ENCODE results near the gene RASSF4.

- no peak for TF ChIP-seq CTCF (IDR thresholded peaks at IDR 0.05)
- no peak for TF ChIP-seq POLR2A (IDR thresholded peaks at IDR 0.05)
Measured at GRCh38 chr10:44998146-44998631, 38.6 kb downstream of the RASSF4 start.

Measured in heart left ventricle (tissue), 13 donors.